IMR-90 (cell line): ENCODE results near the gene TRIM62.

Experiments used
- BHLHE40 ChIP-seq: fragments of 150-350 bp; IDR thresholded peaks from 2 replicates; pipeline ENCODE4 v1.6.1; 2016; ENCODE audit warnings: mild to moderate bottlenecking, low read depth, low read length
- CEBPB ChIP-seq: IDR thresholded peaks from 2 replicates; pipeline ENCODE4 v1.6.1; 2012; ENCODE audit warnings: low read depth, low read length, improper control_type of control experiment
- CHD1 ChIP-seq: IDR thresholded peaks from 2 replicates; pipeline ENCODE4 v1.6.1; 2012; ENCODE audit warnings: low read depth, low read length, improper control_type of control experiment
- CTCF ChIP-seq: conservative IDR thresholded peaks from 2 replicates; pipeline ENCODE4 v1.5.1; 2012; ENCODE audit warnings: mild to moderate bottlenecking, low read depth, low read length, improper control_type of control experiment
- FOS ChIP-seq: fragments of 150-350 bp; IDR thresholded peaks from 2 replicates; pipeline ENCODE4 v1.6.1; 2016; ENCODE audit warnings: low read depth, low read length
- MAFK ChIP-seq: IDR thresholded peaks from 2 replicates; pipeline ENCODE4 v1.6.1; 2012; ENCODE audit warnings: low read depth, low read length, improper control_type of control experiment
- MAZ ChIP-seq: IDR thresholded peaks from 2 replicates; pipeline ENCODE4 v1.6.1; 2012; ENCODE audit warnings: low read depth, mild to moderate bottlenecking, low read length, improper control_type of control experiment, moderate library complexity, borderline replicate concordance
- POLR2A ChIP-seq: IDR thresholded peaks from 2 replicates; pipeline ENCODE4 v1.6.1; 2012; ENCODE audit warnings: mild to moderate bottlenecking, low read depth, low read length
- RAD21 ChIP-seq: IDR thresholded peaks from 2 replicates; pipeline ENCODE4 v1.6.1; 2012; ENCODE audit warnings: low read length, improper control_type of control experiment
- RCOR1 ChIP-seq: IDR thresholded peaks from 2 replicates; pipeline ENCODE4 v1.6.1; 2012; ENCODE audit warnings: mild to moderate bottlenecking, low read length, improper control_type of control experiment; ENCODE audit not compliant: insufficient replicate concordance
- RFX5 ChIP-seq: IDR thresholded peaks from 2 replicates; pipeline ENCODE4 v1.8.0; 2012; ENCODE audit warnings: low read depth, mild to moderate bottlenecking, low read length, moderate library complexity
- SMC3 ChIP-seq: fragments of 150-350 bp; IDR thresholded peaks from 2 replicates; pipeline ENCODE4 v1.6.1; 2016; ENCODE audit warnings: low read depth, mild to moderate bottlenecking, antibody characterized with exemption, low read length, moderate library complexity
- USF2 ChIP-seq: fragments of 150-350 bp; IDR thresholded peaks from 2 replicates; pipeline ENCODE4 v1.6.1; 2017; ENCODE audit warnings: mild to moderate bottlenecking, antibody characterized with exemption, low read length, low read depth

- TF ChIP-seq MAFK (no peak), FOS (0 out of 2 replicates have a peak, but pooled peaks have one; percentile 32), USF2 (0 out of 2 replicates have a peak, but pooled peaks have one; percentile 1), CTCF (no peak), CEBPB (peak; percentile 71), SMC3 (no peak), MAZ (no peak), POLR2A (no peak), RFX5 (no peak), RAD21 (no peak), RCOR1 (no peak), CHD1 (no peak), BHLHE40 (0 out of 2 replicates have a peak, but pooled peaks have one; percentile 45)
These were observed 5.4 kb downstream of the TRIM62 start for GRCh38 chr1:33176362-33176850.
